Fibroblast of lung (primary cell): Measurements from ENCODE around the gene COL15A1. TPM values are rescaled to one million over a fixed set of nuclear protein-coding genes. Genes with fewer than 3 reads are reported as not detected.

Experiments
- DNase-seq, 2 donors: peaks; one replicate each; pipeline versions ENCODE4 v3.0.0 to v3.0.0-alpha.2; 2010; ENCODE audit warnings: low read depth in 2 of 2
- H2AFZ ChIP-seq: 2 replicates; pipeline ENCODE4 v1.5.1; 2012; ENCODE audit warnings: low read length, control low read depth, inconsistent platforms
- H3K27ac ChIP-seq: 2 replicates; pipeline ENCODE4 v1.5.1; 2011; ENCODE audit warnings: low read length, control low read depth; ENCODE audit not compliant: insufficient read depth
- H3K27me3 ChIP-seq: 2 replicates; pipeline ENCODE4 v1.5.1; 2011; ENCODE audit warnings: mild to moderate bottlenecking, low read length; ENCODE audit not compliant: control insufficient read depth, insufficient read depth
- H3K36me3 ChIP-seq: 2 replicates; pipeline ENCODE4 v1.5.1; 2011; ENCODE audit warnings: low read length; ENCODE audit not compliant: control insufficient read depth, insufficient read depth
- H3K4me1 ChIP-seq: 2 replicates; pipeline ENCODE4 v1.5.1; 2011; ENCODE audit warnings: low read length; ENCODE audit not compliant: control insufficient read depth, insufficient read depth; ENCODE audit errors: extremely low read depth
- H3K4me2 ChIP-seq: 2 replicates; pipeline ENCODE4 v1.5.1; 2011; ENCODE audit warnings: low read length, control low read depth; ENCODE audit not compliant: insufficient read depth; ENCODE audit errors: extremely low read depth
- H3K4me3 ChIP-seq, 4 experiments: fragments of 200-600 bp in 1 of 4; sonication (generic) in 1 of 4; replicated peaks in 1 of 4; 2 replicates each; pipeline ENCODE4 v1.5.1; 2011 to 2016; ENCODE audit warnings: low read length in 4 of 4, low read depth in 3 of 4, mild to moderate bottlenecking in 3 of 4, control low read depth in 2 of 4, inconsistent platforms in 1 of 4, mixed read lengths in 1 of 4; ENCODE audit not compliant: insufficient read depth in 1 of 4; ENCODE audit errors: control extremely low read depth in 1 of 4
- H3K79me2 ChIP-seq: 2 replicates; pipeline ENCODE4 v1.5.1; 2012; ENCODE audit warnings: mild to moderate bottlenecking, low read length, inconsistent platforms; ENCODE audit not compliant: control insufficient read depth, insufficient read depth
- H3K9ac ChIP-seq: 2 replicates; pipeline ENCODE4 v1.5.1; 2011; ENCODE audit warnings: mild to moderate bottlenecking, low read length, control low read depth; ENCODE audit not compliant: insufficient read depth
- H3K9me3 ChIP-seq: 2 replicates; pipeline ENCODE4 v1.5.1; 2012; ENCODE audit warnings: low read depth, low read length; ENCODE audit not compliant: control insufficient read depth, insufficient read depth
- H4K20me1 ChIP-seq: 2 replicates; pipeline ENCODE4 v1.5.1; 2011; ENCODE audit warnings: low read length; ENCODE audit not compliant: control insufficient read depth, insufficient read depth; ENCODE audit errors: extremely low read depth
- EZH2 ChIP-seq: IDR thresholded peaks from 2 replicates; pipeline ENCODE4 v1.5.1; 2012; ENCODE audit warnings: low read length, control low read depth, mild to moderate bottlenecking; ENCODE audit errors: missing control alignments
- polyA plus RNA-seq, 2 donors: library from polyadenylated mRNA; depleted of rRNA in 1 of 2; stranded (reverse) in 1 of 2; unstranded in 1 of 2; fragments of >200 nt; gene quantifications; 2 replicates each; pipeline ENCODE4 v1.2.1, GENCODE V29; 2011 to 2012; ENCODE audit warnings: missing spikeins in 1 of 2
- total RNA-seq: library from RNA; depleted of rRNA; stranded (reverse); fragments of >200 nt; gene quantifications from 2 replicates; pipeline ENCODE4 v1.2.1, GENCODE V29; 2014
- TF ChIP-seq, protein P1 (sequence below), 2 donors: IDR thresholded peaks in 1 of 2; conservative IDR thresholded peaks in 1 of 2; 1 replicate in 1 of 2; 2 replicates in 1 of 2; pipeline ENCODE4 v1.5.1; 2011 to 2012; ENCODE audit warnings: low read length in 2 of 2, control low read depth in 1 of 2, inconsistent platforms in 1 of 2, low read depth in 1 of 2, mild to moderate bottlenecking in 1 of 2

Gene COL15A1
- total and polyA plus RNA-seq, 2 donors (not counting 1 experiment from before 2014, with no cell fraction given): 13.3 to 41.0 TPM

DNA sequence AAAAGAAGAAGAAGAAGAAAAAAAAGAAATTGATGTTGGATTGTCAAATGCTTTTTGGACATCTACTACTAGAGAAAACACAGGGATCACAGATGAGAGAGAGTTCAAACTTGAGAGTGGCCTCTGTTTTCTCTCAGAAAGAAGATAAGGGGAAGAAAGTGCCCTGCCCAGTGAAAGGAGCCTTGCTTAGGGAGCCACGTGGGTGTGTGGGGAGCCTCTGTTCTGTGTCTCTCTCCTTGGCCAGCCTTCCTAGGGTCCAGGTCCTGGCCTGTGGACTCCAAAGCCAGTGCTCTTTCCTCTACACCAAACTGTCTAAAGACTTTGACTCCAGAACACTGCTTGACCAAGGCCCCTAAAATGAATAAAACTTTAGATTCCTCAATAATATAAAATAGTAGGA, 22.0 kb upstream of the COL15A1 start:
- H3K4me2 ChIP-seq: no peak overlapping the region
- H3K9ac ChIP-seq: no peak overlapping the region
- no peaks in the 10 kb centered on the region for H3K27me3 ChIP-seq
- no peak overlapping the region for H3K27ac ChIP-seq
- H3K79me2 ChIP-seq: no peaks in the 10 kb centered on the region
- H3K4me1 ChIP-seq: peaks cover 8% of the 10 kb centered on the region
- no peaks in the 10 kb centered on the region for H4K20me1 ChIP-seq
- H3K36me3 ChIP-seq: no peaks in the 10 kb centered on the region
- H2AFZ ChIP-seq: no peak overlapping the region
- no peak overlapping the region for H3K4me3 ChIP-seq
- H3K9me3 ChIP-seq: no peaks in the 10 kb centered on the region
- no peak for TF ChIP-seq EZH2
- TF ChIP-seq, protein P1, sequence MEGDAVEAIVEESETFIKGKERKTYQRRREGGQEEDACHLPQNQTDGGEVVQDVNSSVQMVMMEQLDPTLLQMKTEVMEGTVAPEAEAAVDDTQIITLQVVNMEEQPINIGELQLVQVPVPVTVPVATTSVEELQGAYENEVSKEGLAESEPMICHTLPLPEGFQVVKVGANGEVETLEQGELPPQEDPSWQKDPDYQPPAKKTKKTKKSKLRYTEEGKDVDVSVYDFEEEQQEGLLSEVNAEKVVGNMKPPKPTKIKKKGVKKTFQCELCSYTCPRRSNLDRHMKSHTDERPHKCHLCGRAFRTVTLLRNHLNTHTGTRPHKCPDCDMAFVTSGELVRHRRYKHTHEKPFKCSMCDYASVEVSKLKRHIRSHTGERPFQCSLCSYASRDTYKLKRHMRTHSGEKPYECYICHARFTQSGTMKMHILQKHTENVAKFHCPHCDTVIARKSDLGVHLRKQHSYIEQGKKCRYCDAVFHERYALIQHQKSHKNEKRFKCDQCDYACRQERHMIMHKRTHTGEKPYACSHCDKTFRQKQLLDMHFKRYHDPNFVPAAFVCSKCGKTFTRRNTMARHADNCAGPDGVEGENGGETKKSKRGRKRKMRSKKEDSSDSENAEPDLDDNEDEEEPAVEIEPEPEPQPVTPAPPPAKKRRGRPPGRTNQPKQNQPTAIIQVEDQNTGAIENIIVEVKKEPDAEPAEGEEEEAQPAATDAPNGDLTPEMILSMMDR (conservative IDR thresholded peaks at IDR 0.05 in 1 of 2, IDR thresholded peaks at IDR 0.05 in 1 of 2; ENCODE audit: low read depth in 1 of 2, low read length in 2 of 2): no peak
- DNase-seq: no peak

DNA sequence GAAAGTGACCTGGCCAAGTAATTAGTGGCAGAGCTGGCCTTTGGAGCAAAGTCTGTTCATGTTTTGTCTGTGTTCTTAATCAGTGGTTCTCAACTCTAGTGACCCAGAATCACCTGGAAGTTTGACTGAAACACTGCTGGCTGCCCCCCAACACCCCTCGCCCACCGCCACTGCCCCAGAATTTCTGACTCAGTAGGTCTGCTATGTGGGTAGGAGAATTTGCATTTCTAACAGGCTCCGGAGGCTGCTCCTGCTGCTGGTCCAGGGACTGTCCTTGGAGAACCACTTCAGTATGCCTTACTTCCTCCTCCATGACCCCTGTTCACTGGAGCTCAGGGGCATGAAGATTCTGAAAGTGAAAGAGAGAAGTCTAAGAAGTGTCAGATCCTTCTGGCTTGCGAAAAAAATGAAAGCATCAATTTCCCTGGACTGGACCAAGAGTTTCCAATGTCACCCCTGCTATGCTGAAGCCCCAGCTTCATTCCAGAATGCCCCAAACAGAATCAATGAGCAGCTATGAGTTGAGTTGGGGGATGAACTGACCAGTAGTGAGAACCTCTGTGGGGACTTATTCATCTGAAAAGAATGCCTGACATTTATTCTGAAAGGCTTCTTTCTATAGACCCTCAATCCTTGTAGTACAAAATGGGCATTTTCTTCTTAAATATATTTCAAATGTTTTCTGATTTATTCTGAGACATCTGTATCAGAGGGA, 20.8 kb upstream of the COL15A1 start:
- TF ChIP-seq, protein P1 (conservative IDR thresholded peaks at IDR 0.05 in 1 of 2, IDR thresholded peaks at IDR 0.05 in 1 of 2; ENCODE audit: low read depth in 1 of 2, low read length in 2 of 2): no peak
- TF ChIP-seq EZH2: no peak
- H3K27me3 ChIP-seq: no peaks in the 10 kb centered on the region
- no peaks in the 10 kb centered on the region for H3K79me2 ChIP-seq
- H3K27ac ChIP-seq: no peak overlapping the region
- no peak overlapping the region for H2AFZ ChIP-seq
- peak in 1 of 2 donors; percentile 57 for DNase-seq
- H3K4me3 ChIP-seq: no peak overlapping the region
- H3K9me3 ChIP-seq: no peaks in the 10 kb centered on the region
- H3K4me2 ChIP-seq: peak overlapping the region; percentile 27
- no peaks in the 10 kb centered on the region for H3K36me3 ChIP-seq
- H4K20me1 ChIP-seq: no peaks in the 10 kb centered on the region
- H3K4me1 ChIP-seq: peaks cover 6% of the 10 kb centered on the region
- H3K9ac ChIP-seq: no peak overlapping the region

DNA sequence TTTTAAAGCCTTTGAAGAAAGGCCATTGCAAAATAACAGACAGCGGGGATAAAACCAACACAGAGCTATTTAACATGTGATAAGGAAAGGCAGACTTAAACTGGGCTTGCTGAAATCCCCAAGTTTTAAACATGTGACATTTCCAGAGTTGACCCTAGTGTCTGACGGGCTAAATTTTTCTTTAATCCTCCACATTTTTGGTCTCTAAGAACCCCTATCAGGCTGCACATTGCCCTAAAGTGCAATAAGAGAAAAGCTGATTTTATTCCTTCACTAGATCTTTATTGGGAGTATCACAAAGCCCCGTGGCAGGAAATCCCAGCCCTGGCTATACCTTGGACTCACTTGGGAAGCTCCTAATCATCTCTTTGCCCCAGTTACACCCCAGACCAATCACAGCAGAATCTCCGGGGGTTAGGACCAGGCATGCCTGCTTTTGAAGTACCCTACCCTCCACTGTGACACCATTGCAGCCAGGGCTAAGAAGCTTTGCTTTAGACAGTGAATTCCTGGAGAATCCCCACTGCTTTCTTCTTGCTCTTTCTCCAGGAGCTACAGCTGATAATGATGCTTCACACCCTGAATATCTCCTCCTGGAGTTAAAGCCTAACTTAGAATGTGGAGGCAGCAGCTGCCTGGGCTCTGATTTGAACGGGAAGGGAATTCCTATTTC, 20.1 kb upstream of the COL15A1 start:
- no peaks in the 10 kb centered on the region for H3K9me3 ChIP-seq
- no peak overlapping the region for H2AFZ ChIP-seq
- no peak overlapping the region for H3K9ac ChIP-seq
- no peak overlapping the region for H3K4me2 ChIP-seq
- H4K20me1 ChIP-seq: no peaks in the 10 kb centered on the region
- H3K27ac ChIP-seq: no peak overlapping the region
- H3K36me3 ChIP-seq: no peaks in the 10 kb centered on the region
- no peaks in the 10 kb centered on the region for H3K27me3 ChIP-seq
- no peaks in the 10 kb centered on the region for H3K79me2 ChIP-seq
- no peak for TF ChIP-seq EZH2
- TF ChIP-seq, protein P1 (conservative IDR thresholded peaks at IDR 0.05 in 1 of 2, IDR thresholded peaks at IDR 0.05 in 1 of 2; ENCODE audit: low read depth in 1 of 2, low read length in 2 of 2): no peak
- H3K4me3 ChIP-seq: no peak overlapping the region
- DNase-seq: no peak
- H3K4me1 ChIP-seq: peaks cover 6% of the 10 kb centered on the region
